Ovary (tissue), 9 donors: ENCODE results near the gene CHST14. TPM values are rescaled to one million over a fixed set of nuclear protein-coding genes. Genes with fewer than 3 reads are reported as not detected.

Source experiments
- DNase-seq, 5 donors: peaks; one replicate each; pipeline ENCODE4 v3.0.0-alpha.2; 2019 to 2020
- H3K27ac ChIP-seq, 2 donors: fragments of 200-600 bp; one replicate each; pipeline versions ENCODE4 v1.5.1 to v1.8.0; 2019 to 2022
- H3K27me3 ChIP-seq: fragments of 200-600 bp; one replicate; pipeline ENCODE4 v1.8.0; 2022
- H3K36me3 ChIP-seq: fragments of 200-600 bp; sonication (generic); one replicate; pipeline ENCODE4 v1.5.1; 2019
- H3K4me1 ChIP-seq: one replicate; pipeline ENCODE4 v1.8.1; 2013; ENCODE audit warnings: mild to moderate bottlenecking, moderate library complexity; ENCODE audit not compliant: insufficient read depth
- H3K4me3 ChIP-seq: fragments of 200-600 bp; sonication (generic); one replicate; pipeline ENCODE4 v1.5.1; 2017
- H3K9me3 ChIP-seq, 2 donors: fragments of 200-600 bp in 1 of 2; sonication (generic) in 1 of 2; one replicate each; pipeline versions ENCODE4 v1.5.1 to v1.8.1; 2013 to 2019; ENCODE audit warnings: mild to moderate bottlenecking in 1 of 2, moderate library complexity in 1 of 2
- CTCF ChIP-seq, 3 donors: fragments of 450-650 bp in 2 of 3; fragments of 200-600 bp in 1 of 3; IDR thresholded peaks; one replicate each; pipeline versions ENCODE4 v1.5.1 to v1.8.0; 2016 to 2022; ENCODE audit warnings: antibody characterized with exemption in 3 of 3, mild to moderate bottlenecking in 1 of 3
- EP300 ChIP-seq: sonication (generic); formaldehyde crosslinking; IDR thresholded peaks from one replicate; pipeline ENCODE4 v1.6.1; 2017; ENCODE audit warnings: antibody characterized with exemption
- POLR2A ChIP-seq: fragments of 450-650 bp; IDR thresholded peaks from one replicate; pipeline ENCODE4 v1.6.1; 2017; ENCODE audit warnings: antibody characterized with exemption, mild to moderate bottlenecking, moderate library complexity
- WGBS, 3 donors: extraction: QIAGEN DNeasy Blood & Tissue Kit in 1 of 3; methylation state at CpG; one replicate each; pipeline versions ENCODE4 v1.1.5 to v1.1.7; 2013 to 2017; 5-methylcytosine and 5-hydroxymethylcytosine counted together
- intact Hi-C, 4 donors: fragments of 100-400 bp; cut with DNase I; formaldehyde crosslinking; loops; one replicate each; pipeline versions ENCODE4 v1.11.0 to v1.15.1; 2022 to 2023
- polyA plus RNA-seq, 2 donors: library from polyadenylated mRNA; stranded (reverse); fragments of 200-250 nt in 1 of 2; fragments of 350-450 nt in 1 of 2; fragmentation: Illumina TruSeq in 1 of 2; extraction: RNeasy Lipid Tissue Mini Kit (QIAGEN cat#74804) in 1 of 2; gene quantifications; one replicate each; pipeline ENCODE4 v1.2.3, GENCODE V29; 2013 to 2014
- total RNA-seq, 7 donors: library from RNA; depleted of rRNA in 2 of 7; stranded (reverse); fragments of >200 nt in 2 of 7; fragmentation: NEBNext Ultra II Directional in 3 of 7; extraction: Animal tissue kit (Norgen Biotek cat#: 25700) in 3 of 7; gene quantifications; one replicate each; pipeline versions ENCODE4 v1.1.0 to v1.2.4, GENCODE V29; 2016 to 2023
- donor health status: DM: no; HTN: no; CAD: no; lungs with moderate emphysema.
- donor health status: DM: no; HTN: no; CAD: no.
- donor health status: Bipolar disorder and iron deficiency.
- donor health status: DM: yes; HTN: yes; CAD: no.
- donor health status: DM: no; HTN: no; CAD: no.
- donor health status: DM: yes; HTN: yes; CAD: no.

Gene CHST14
- total and polyA plus RNA-seq, 9 donors = 8.2 to 28.3 (median 23.8) TPM

- TF ChIP-seq CTCF (IDR thresholded peaks at IDR 0.05) (no peak), EP300 (no peak), POLR2A (no peak)
- Histone ChIP-seq H3K4me3 (no peak overlapping the region), H3K36me3 (no peaks in the 10 kb centered on the region), H3K27me3 (no peaks in the 10 kb centered on the region), H3K4me1 (no peaks in the 10 kb centered on the region), H3K9me3 (no peaks in the 10 kb centered on the region), H3K27ac (no peak overlapping the region)
- intact Hi-C loops = loop anchor here in 1 of 4 donors (10.0 kb wide), 1 partner anchor 49 kb away; no protein-coding TSS in a partner anchor
- no peak for DNase-seq
- 96 to 97% (median 96%) methylated on average over 10 of the region's 10 CpGs for WGBS, 3 donors
Observed at GRCh38 chr15:40465939-40466338, 4.8 kb upstream of the CHST14 start.

GRCh38 chr15:40466426-40467260 is 4.1 kb upstream of the CHST14 start:
- DNase-seq = no peak
- WGBS, 3 donors = 65 to 74% (median 72%) methylated on average over 7 of the region's 7 CpGs
- H3K27ac ChIP-seq = no peak overlapping the region
- H3K9me3 ChIP-seq = no peaks in the 10 kb centered on the region
- H3K4me1 ChIP-seq = no peaks in the 10 kb centered on the region
- H3K36me3 ChIP-seq = no peaks in the 10 kb centered on the region
- no peak for TF ChIP-seq CTCF (IDR thresholded peaks at IDR 0.05)
- no peak for TF ChIP-seq POLR2A
- TF ChIP-seq EP300 = no peak
- H3K4me3 ChIP-seq = no peak overlapping the region
- intact Hi-C loops = loop anchor here in 1 of 4 donors (10.0 kb wide), 1 partner anchor 48 kb away; no protein-coding TSS in a partner anchor
- H3K27me3 ChIP-seq = no peaks in the 10 kb centered on the region

GRCh38 chr15:40467261-40467615 is 3.5 kb upstream of the CHST14 start:
- TF ChIP-seq EP300 (no peak), CTCF (IDR thresholded peaks at IDR 0.05) (no peak), POLR2A (no peak)
- no peaks in the 10 kb centered on the region for H3K36me3 ChIP-seq
- H3K4me1 ChIP-seq = peaks cover 4% of the 10 kb centered on the region
- no peak for DNase-seq
- intact Hi-C loops = loop anchor here in 1 of 4 donors (10.0 kb wide), 1 partner anchor 48 kb away; no protein-coding TSS in a partner anchor
- H3K27me3 ChIP-seq = no peaks in the 10 kb centered on the region
- H3K27ac ChIP-seq = no peak overlapping the region
- H3K4me3 ChIP-seq = no peak overlapping the region
- H3K9me3 ChIP-seq = no peaks in the 10 kb centered on the region

GRCh38 chr15:40468898-40469331 is 1.9 kb upstream of the CHST14 start:
- peaks cover 6% of the 10 kb centered on the region for H3K4me1 ChIP-seq
- no peak for DNase-seq
- no peak overlapping the region for H3K4me3 ChIP-seq
- intact Hi-C loops = loop anchor here in 1 of 4 donors (10.0 kb wide), 1 partner anchor 46 kb away; no protein-coding TSS in a partner anchor
- no peak overlapping the region for H3K27ac ChIP-seq
- no peaks in the 10 kb centered on the region for H3K27me3 ChIP-seq
- H3K36me3 ChIP-seq = no peaks in the 10 kb centered on the region
- H3K9me3 ChIP-seq = no peaks in the 10 kb centered on the region
- 89 to 94% (median 92%) methylated on average over 4 of the region's 4 CpGs for WGBS, 3 donors
- TF ChIP-seq POLR2A = no peak
- no peak for TF ChIP-seq EP300
- no peak for TF ChIP-seq CTCF (IDR thresholded peaks at IDR 0.05)
